HepG2 (cell line): ENCODE results near the gene SLC22A31. TPM values are rescaled to one million over a fixed set of nuclear protein-coding genes. Genes with fewer than 3 reads are reported as not detected.

ENCODE experiments used
- ARID2 ChIP-seq: sonication (generic); formaldehyde crosslinking; IDR thresholded peaks from 2 replicates; pipeline ENCODE4 v1.8.1; 2022; ENCODE audit warnings: mild to moderate bottlenecking, missing genetic modification reagents, borderline replicate concordance
- CCDC6 ChIP-seq: sonication (generic); formaldehyde crosslinking; IDR thresholded peaks from 2 replicates; pipeline ENCODE4 v1.8.1; 2022; ENCODE audit warnings: mild to moderate bottlenecking, missing genetic modification reagents, moderate library complexity
- ETV5 ChIP-seq: IDR thresholded peaks from 2 replicates; pipeline ENCODE4 v1.6.1; 2018; ENCODE audit warnings: missing biosample characterization, missing genetic modification reagents, inconsistent platforms, borderline replicate concordance
- MAZ ChIP-seq, 2 experiments: sonication (generic) in 1 of 2; formaldehyde crosslinking in 1 of 2; IDR thresholded peaks; 2 replicates each; pipeline versions ENCODE4 v1.5.0 to v1.6.1; 2012 to 2020; ENCODE audit warnings: low read depth in 2 of 2, mild to moderate bottlenecking in 2 of 2, borderline replicate concordance in 1 of 2, improper control_type of control experiment in 1 of 2, low read length in 1 of 2, missing genetic modification reagents in 1 of 2, moderate library complexity in 1 of 2
- MTA1 ChIP-seq: sonication (generic); formaldehyde crosslinking; IDR thresholded peaks from 2 replicates; pipeline ENCODE4 v1.4.0; 2020; ENCODE audit warnings: missing genetic modification reagents, mild to moderate bottlenecking, borderline replicate concordance
- NPAS2 ChIP-seq: sonication (generic); formaldehyde crosslinking; IDR thresholded peaks from 2 replicates; pipeline ENCODE4 v1.8.0; 2022; ENCODE audit warnings: mild to moderate bottlenecking, missing genetic modification reagents, borderline replicate concordance
- PHF21A ChIP-seq: sonication (generic); formaldehyde crosslinking; IDR thresholded peaks from 2 replicates; pipeline ENCODE4 v1.5.0; 2020; ENCODE audit warnings: mild to moderate bottlenecking, missing genetic modification reagents
- RAD21 ChIP-seq: fragments of 450-650 bp; formaldehyde crosslinking; IDR thresholded peaks from 2 replicates; pipeline ENCODE4 v1.5.0; 2020; ENCODE audit warnings: mild to moderate bottlenecking
- RBFOX2 ChIP-seq: fragments of 200-400 bp; formaldehyde crosslinking; IDR thresholded peaks from 2 replicates; pipeline ENCODE4 v1.6.1; 2017; ENCODE audit warnings: low read depth, mild to moderate bottlenecking, low read length
- RCOR2 ChIP-seq: IDR thresholded peaks from 2 replicates; pipeline ENCODE4 v1.6.1; 2016; ENCODE audit warnings: missing biosample characterization, missing genetic modification reagents
- TBX3 ChIP-seq: fragments of 450-650 bp; IDR thresholded peaks from 2 replicates; pipeline ENCODE4 v1.6.1; 2017; ENCODE audit warnings: antibody characterized with exemption, mild to moderate bottlenecking, inconsistent platforms, borderline replicate concordance
- THYN1 ChIP-seq: sonication (generic); formaldehyde crosslinking; IDR thresholded peaks from 2 replicates; pipeline ENCODE4 v1.8.1; 2023; ENCODE audit warnings: low read depth, mild to moderate bottlenecking, moderate library complexity, missing genetic modification reagents, borderline replicate concordance
- WIZ ChIP-seq: sonication (generic); formaldehyde crosslinking; IDR thresholded peaks from 2 replicates; pipeline ENCODE4 v1.5.1; 2020; ENCODE audit warnings: mild to moderate bottlenecking, missing genetic modification reagents
- XBP1 ChIP-seq: sonication (generic); formaldehyde crosslinking; IDR thresholded peaks from 2 replicates; pipeline ENCODE4 v1.5.0; 2020; ENCODE audit warnings: missing genetic modification reagents
- ZNF124 ChIP-seq: sonication (generic); formaldehyde crosslinking; IDR thresholded peaks from 2 replicates; pipeline ENCODE4 v1.4.0; 2020; ENCODE audit warnings: missing genetic modification reagents
- ZNF263 ChIP-seq: sonication (generic); formaldehyde crosslinking; IDR thresholded peaks from 2 replicates; pipeline ENCODE4 v1.4.0; 2020; ENCODE audit warnings: missing genetic modification reagents
- ZNF557 ChIP-seq: sonication (generic); formaldehyde crosslinking; IDR thresholded peaks from 2 replicates; pipeline ENCODE4 v1.4.0; 2020; ENCODE audit warnings: missing genetic modification reagents
- ZNF720 ChIP-seq: sonication (generic); formaldehyde crosslinking; IDR thresholded peaks from 2 replicates; pipeline ENCODE4 v1.4.0; 2020; ENCODE audit warnings: missing genetic modification reagents
- polyA plus RNA-seq, 8 experiments: library from polyadenylated mRNA; depleted of rRNA in 3 of 8; stranded (reverse) in 7 of 8; unstranded in 1 of 8; fragments of >200 nt; fragmentation: Illumina TruSeq in 4 of 8; extraction: Trizol in 4 of 8; gene quantifications; 2 replicates each; pipeline versions ENCODE4 v1.2.1 to v1.2.3, GENCODE V29; 2011 to 2016; ENCODE audit warnings: low read depth in 4 of 8, missing spikeins in 1 of 8, mixed read lengths in 1 of 8; ENCODE audit not compliant: insufficient read depth in 1 of 8
- total RNA-seq, 5 experiments: library from RNA; depleted of rRNA; stranded (reverse); fragments of >200 nt; fragmentation: Illumina TruSeq; extraction: Trizol; gene quantifications; 2 replicates each; pipeline ENCODE4 v1.2.3, GENCODE V29; 2016; ENCODE audit warnings: low read depth in 1 of 5
- TF ChIP-seq, protein P1 (sequence below): sonication (generic); formaldehyde crosslinking; IDR thresholded peaks from 2 replicates; pipeline ENCODE4 v1.4.0; 2020; ENCODE audit warnings: missing genetic modification reagents, borderline replicate concordance
- TF ChIP-seq, protein P2 (sequence below): sonication (generic); formaldehyde crosslinking; IDR thresholded peaks from 2 replicates; pipeline ENCODE4 v1.4.0; 2020; ENCODE audit warnings: missing genetic modification reagents; ENCODE audit errors: not compliant biosample characterization
- TF ChIP-seq, protein P3 (sequence below): sonication (generic); formaldehyde crosslinking; IDR thresholded peaks from 2 replicates; pipeline ENCODE4 v1.5.0; 2020; ENCODE audit warnings: missing genetic modification reagents
- TF ChIP-seq, protein P4 (sequence below): IDR thresholded peaks from 2 replicates; pipeline ENCODE4 v1.6.1; 2012; ENCODE audit warnings: inconsistent platforms

Gene SLC22A31
- total and polyA plus RNA-seq, 2 of the 13 experiments (the other 11 are each of a cell fraction or from before 2014, with no cell fraction given), result 67.3 to 83.3 TPM

DNA sequence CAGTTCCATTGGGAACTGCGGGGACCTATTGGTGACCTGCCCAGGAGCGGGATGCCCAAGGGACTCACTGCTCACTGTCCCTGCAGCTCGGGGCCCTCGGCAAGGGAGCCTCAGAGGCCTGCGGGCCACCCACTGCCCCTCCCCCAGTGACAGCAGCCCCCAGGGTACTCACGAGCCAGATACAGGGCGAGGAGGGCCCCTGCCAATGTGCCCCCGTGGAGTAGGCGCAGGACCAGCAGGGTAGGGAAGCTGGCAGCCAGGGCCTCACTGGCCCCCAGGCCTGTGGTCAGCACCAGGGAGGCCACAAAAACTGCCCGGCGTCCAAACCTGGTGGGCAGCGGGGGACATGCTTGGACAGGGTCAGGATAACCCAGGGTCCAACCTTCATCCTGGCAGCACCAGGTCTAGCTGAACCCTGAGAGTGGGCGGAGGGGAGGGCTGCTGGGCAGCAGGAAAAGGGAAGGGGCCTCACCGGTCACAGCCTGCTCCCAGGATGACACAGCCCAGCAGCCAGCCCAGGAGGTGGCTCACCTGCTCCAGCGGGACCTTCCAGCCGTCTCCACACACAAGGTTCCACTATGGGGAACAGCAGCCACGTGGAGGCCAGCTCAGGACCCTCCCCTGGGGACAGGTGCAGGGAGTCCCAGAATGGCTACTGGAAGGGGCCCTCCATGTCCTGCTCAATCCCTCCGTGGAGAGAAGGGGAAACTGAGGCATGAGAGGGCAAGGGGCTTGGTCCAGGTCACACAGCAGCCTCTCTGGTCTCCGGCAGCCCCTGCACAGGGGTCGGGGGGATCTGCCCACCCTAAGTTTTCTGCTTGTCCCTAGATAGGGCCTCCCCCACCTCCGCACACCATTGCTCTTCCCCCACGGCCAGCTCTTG, 855 bp downstream of the SLC22A31 start (continued):
- TF ChIP-seq NPAS2 (CRISPR knock-in tag), result no peak
- TF ChIP-seq, protein P1, sequence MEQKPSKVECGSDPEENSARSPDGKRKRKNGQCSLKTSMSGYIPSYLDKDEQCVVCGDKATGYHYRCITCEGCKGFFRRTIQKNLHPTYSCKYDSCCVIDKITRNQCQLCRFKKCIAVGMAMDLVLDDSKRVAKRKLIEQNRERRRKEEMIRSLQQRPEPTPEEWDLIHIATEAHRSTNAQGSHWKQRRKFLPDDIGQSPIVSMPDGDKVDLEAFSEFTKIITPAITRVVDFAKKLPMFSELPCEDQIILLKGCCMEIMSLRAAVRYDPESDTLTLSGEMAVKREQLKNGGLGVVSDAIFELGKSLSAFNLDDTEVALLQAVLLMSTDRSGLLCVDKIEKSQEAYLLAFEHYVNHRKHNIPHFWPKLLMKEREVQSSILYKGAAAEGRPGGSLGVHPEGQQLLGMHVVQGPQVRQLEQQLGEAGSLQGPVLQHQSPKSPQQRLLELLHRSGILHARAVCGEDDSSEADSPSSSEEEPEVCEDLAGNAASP (CRISPR knock-in tag), result no peak
- TF ChIP-seq RCOR2, result no peak
- TF ChIP-seq ETV5 (CRISPR knock-in tag), result peak; percentile 17; the same call in 1 of the 2 replicates
- no peak for TF ChIP-seq XBP1 (CRISPR knock-in tag)
- TF ChIP-seq ZNF720 (CRISPR knock-in tag), result no peak
- no peak for TF ChIP-seq THYN1 (CRISPR knock-in tag)
- no peak for TF ChIP-seq PHF21A (CRISPR knock-in tag)
- 0 out of 2 replicates have a peak, but pooled peaks have one; percentile 14 for TF ChIP-seq ZNF557 (CRISPR knock-in tag)
- TF ChIP-seq ARID2, result peak; percentile 1; the same call in 1 of the 2 replicates
- no peak for TF ChIP-seq ZNF124 (CRISPR knock-in tag)
- TF ChIP-seq, protein P2, sequence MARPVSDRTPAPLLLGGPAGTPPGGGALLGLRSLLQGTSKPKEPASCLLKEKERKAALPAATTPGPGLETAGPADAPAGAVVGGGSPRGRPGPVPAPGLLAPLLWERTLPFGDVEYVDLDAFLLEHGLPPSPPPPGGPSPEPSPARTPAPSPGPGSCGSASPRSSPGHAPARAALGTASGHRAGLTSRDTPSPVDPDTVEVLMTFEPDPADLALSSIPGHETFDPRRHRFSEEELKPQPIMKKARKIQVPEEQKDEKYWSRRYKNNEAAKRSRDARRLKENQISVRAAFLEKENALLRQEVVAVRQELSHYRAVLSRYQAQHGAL, result no peak
- TF ChIP-seq RBFOX2, result 0 out of 2 replicates have a peak, but pooled peaks have one; percentile 14
- TF ChIP-seq RAD21 (CRISPR knock-in tag), result 0 out of 2 replicates have a peak, but pooled peaks have one; percentile 5
- TF ChIP-seq MAZ (IDR thresholded peaks at IDR 0.05; ENCODE audit: borderline replicate concordance, low read depth, low read length), result no peak
- no peak for TF ChIP-seq MAZ (CRISPR knock-in tag; IDR thresholded peaks at IDR 0.05; ENCODE audit: low read depth)
- TF ChIP-seq TBX3, result no peak
- TF ChIP-seq CCDC6 (CRISPR knock-in tag), result no peak
- TF ChIP-seq ZNF263, result peak; percentile 44; the same call in 1 of the 2 replicates
- TF ChIP-seq, protein P3, sequence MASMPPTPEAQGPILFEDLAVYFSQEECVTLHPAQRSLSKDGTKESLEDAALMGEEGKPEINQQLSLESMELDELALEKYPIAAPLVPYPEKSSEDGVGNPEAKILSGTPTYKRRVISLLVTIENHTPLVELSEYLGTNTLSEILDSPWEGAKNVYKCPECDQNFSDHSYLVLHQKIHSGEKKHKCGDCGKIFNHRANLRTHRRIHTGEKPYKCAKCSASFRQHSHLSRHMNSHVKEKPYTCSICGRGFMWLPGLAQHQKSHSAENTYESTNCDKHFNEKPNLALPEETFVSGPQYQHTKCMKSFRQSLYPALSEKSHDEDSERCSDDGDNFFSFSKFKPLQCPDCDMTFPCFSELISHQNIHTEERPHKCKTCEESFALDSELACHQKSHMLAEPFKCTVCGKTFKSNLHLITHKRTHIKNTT (CRISPR knock-in tag), result no peak
- peak; percentile 19; the same call in 1 of the 2 replicates for TF ChIP-seq MTA1 (CRISPR knock-in tag)
- TF ChIP-seq, protein P4, sequence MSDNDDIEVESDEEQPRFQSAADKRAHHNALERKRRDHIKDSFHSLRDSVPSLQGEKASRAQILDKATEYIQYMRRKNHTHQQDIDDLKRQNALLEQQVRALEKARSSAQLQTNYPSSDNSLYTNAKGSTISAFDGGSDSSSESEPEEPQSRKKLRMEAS, result peak; percentile 53
- TF ChIP-seq WIZ (CRISPR knock-in tag), result no peak
